Common myeloid progenitor, CD34-positive (primary cell): ENCODE data around the gene CCSER1.

Source experiments
- CTCF ChIA-PET: fragments of 350-600 bp; sonication (Branson Sonifier 250); formaldehyde crosslinking; loops from one replicate; lab custom pipeline; 2021; ENCODE audit warnings: antibody characterized with exemption; lab: Charles Lee
- POLR2A ChIA-PET: fragments of 350-600 bp; sonication (Branson Sonifier 250); formaldehyde crosslinking; loops from one replicate; lab custom pipeline; 2021; ENCODE audit warnings: antibody characterized with exemption; lab: Charles Lee
- DNase-seq, 3 donors: peaks; one replicate each; pipeline versions ENCODE4 v3.0.0 to v3.0.0-alpha.2; 2013
- H3K27ac ChIP-seq, 2 experiments: 1 replicate in 1 of 2; 2 replicates in 1 of 2; pipeline ENCODE4 v1.7.0; 2013; ENCODE audit warnings: inconsistent platforms in 2 of 2, low read length in 2 of 2, mild to moderate bottlenecking in 2 of 2, low read depth in 1 of 2, moderate library complexity in 1 of 2; ENCODE audit not compliant: severe bottlenecking in 2 of 2, insufficient read depth in 1 of 2, poor library complexity in 1 of 2
- H3K27me3 ChIP-seq, 5 experiments: replicated peaks in 2 of 5; 1 replicate in 3 of 5; 2 replicates in 2 of 5; pipeline versions ENCODE4 v1.6.1 to v1.7.0; 2013; ENCODE audit warnings: low read length in 4 of 5, mild to moderate bottlenecking in 2 of 5, moderate library complexity in 2 of 5, inconsistent platforms in 1 of 5; ENCODE audit not compliant: insufficient read depth in 5 of 5, control insufficient read depth in 4 of 5
- H3K36me3 ChIP-seq, 4 experiments: 1 replicate in 2 of 4; 2 replicates in 2 of 4; pipeline versions ENCODE4 v1.6.1 to v1.7.0; 2013; ENCODE audit warnings: low read length in 3 of 4, control low read depth in 1 of 4, mild to moderate bottlenecking in 1 of 4; ENCODE audit not compliant: control insufficient read depth in 4 of 4, insufficient read depth in 4 of 4
- H3K4me1 ChIP-seq, 4 experiments: 1 replicate in 3 of 4; 2 replicates in 1 of 4; pipeline versions ENCODE4 v1.6.1 to v1.7.1; 2013; ENCODE audit warnings: low read length in 3 of 4, mild to moderate bottlenecking in 3 of 4, control low read depth in 1 of 4, inconsistent platforms in 1 of 4, moderate library complexity in 1 of 4; ENCODE audit not compliant: control insufficient read depth in 4 of 4, insufficient read depth in 4 of 4; ENCODE audit errors: control extremely low read depth in 1 of 4
- H3K4me3 ChIP-seq, 7 experiments: 1 replicate in 4 of 7; 2 replicates in 3 of 7; pipeline versions ENCODE4 v1.5.1 to v1.7.0; 2013; ENCODE audit warnings: mild to moderate bottlenecking in 7 of 7, low read length in 6 of 7, moderate library complexity in 6 of 7, inconsistent platforms in 2 of 7, low read depth in 2 of 7, control low read depth in 1 of 7; ENCODE audit not compliant: insufficient read depth in 4 of 7, control insufficient read depth in 1 of 7; ENCODE audit errors: extremely low read depth in 1 of 7
- H3K9me3 ChIP-seq, 5 experiments: 1 replicate in 4 of 5; 2 replicates in 1 of 5; pipeline versions ENCODE4 v1.6.1 to v1.7.1; 2013; ENCODE audit warnings: low read length in 4 of 5, mild to moderate bottlenecking in 2 of 5, inconsistent platforms in 1 of 5, low read depth in 1 of 5, moderate library complexity in 1 of 5; ENCODE audit not compliant: control insufficient read depth in 4 of 5, insufficient read depth in 2 of 5; ENCODE audit errors: control extremely low read depth in 1 of 5
- WGBS: methylation state at CpG from one replicate; pipeline ENCODE4 v1.1.5; 2013; ENCODE audit not compliant: insufficient coverage; 5-methylcytosine and 5-hydroxymethylcytosine counted together

CCSER1 gene

GRCh38 chr4:91485415-91485814 is 1358.2 kb downstream of the CCSER1 start:
- POLR2A ChIA-PET, result no interaction called here
- Histone ChIP-seq H3K4me3 (no peak overlapping the region), H3K27ac (no peak overlapping the region), H3K27me3 (no peaks in the 10 kb centered on the region), H3K36me3 (no peaks in the 10 kb centered on the region), H3K9me3 (peaks cover 0 to 3% (median 0%) of the 10 kb centered on the region in 5 experiments), H3K4me1 (no peaks in the 10 kb centered on the region)
- CTCF ChIA-PET, result no interaction called here
- no peak for DNase-seq
- 100% methylated on average over 1 of the region's 1 CpG for WGBS

GRCh38 chr4:91488946-91489345 is 1361.8 kb downstream of the CCSER1 start:
- ChIA-PET CTCF (no interaction called here), POLR2A (no interaction called here)
- whole genome bisulfite sequencing, result 100% methylated on average over 1 of the region's 2 CpGs

GRCh38 chr4:91497892-91498291 is 1370.7 kb downstream of the CCSER1 start:
- 96% methylated on average over 3 of the region's 4 CpGs for WGBS
- Histone ChIP-seq H3K9me3 (no peaks in the 10 kb centered on the region), H3K27ac (no peak overlapping the region), H3K4me3 (no peak overlapping the region), H3K4me1 (no peaks in the 10 kb centered on the region), H3K27me3 (no peaks in the 10 kb centered on the region), H3K36me3 (no peaks in the 10 kb centered on the region)
- ChIA-PET CTCF (no interaction called here), POLR2A (no interaction called here)
- DNase-seq, result no peak

More at GRCh38 chr4:91488946-91489345, 1361.8 kb downstream of the CCSER1 start:
- Histone ChIP-seq H3K27me3 (no peaks in the 10 kb centered on the region), H3K36me3 (no peaks in the 10 kb centered on the region), H3K9me3 (no peaks in the 10 kb centered on the region), H3K4me3 (no peak overlapping the region), H3K4me1 (no peaks in the 10 kb centered on the region), H3K27ac (no peak overlapping the region)
- no peak for DNase-seq

DNA sequence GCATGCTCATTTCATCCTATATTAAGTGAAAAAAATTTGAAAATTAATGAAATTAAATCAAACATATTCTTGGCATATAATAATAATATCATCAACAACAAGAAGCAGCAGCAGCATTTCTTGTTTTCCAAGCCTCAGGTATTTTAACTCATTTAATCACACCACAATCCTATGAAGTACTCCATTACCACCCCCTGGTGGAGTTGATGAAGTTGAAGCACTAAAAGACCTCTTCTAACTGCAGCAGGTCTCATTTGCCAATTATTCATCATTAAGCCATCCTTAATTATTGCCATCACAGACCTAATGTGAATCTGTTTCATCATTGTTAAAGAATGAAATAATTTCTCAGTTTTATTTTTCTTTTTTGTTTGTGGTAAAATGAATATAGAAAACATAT is 1375.2 kb downstream of the CCSER1 start:
- Histone ChIP-seq H3K4me3 (no peak overlapping the region), H3K36me3 (no peaks in the 10 kb centered on the region), H3K27me3 (no peaks in the 10 kb centered on the region), H3K4me1 (no peaks in the 10 kb centered on the region), H3K27ac (no peak overlapping the region), H3K9me3 (no peaks in the 10 kb centered on the region)
- POLR2A ChIA-PET, result no interaction called here
- DNase-seq, result no peak
- CTCF ChIA-PET, result no interaction called here

- Histone ChIP-seq H3K36me3 (no peaks in the 10 kb centered on the region), H3K4me3 (no peak overlapping the region), H3K27me3 (no peaks in the 10 kb centered on the region), H3K27ac (no peak overlapping the region), H3K9me3 (peaks cover 0 to 7% (median 0%) of the 10 kb centered on the region in 5 experiments), H3K4me1 (no peaks in the 10 kb centered on the region)
- POLR2A ChIA-PET, result no interaction called here
- DNase-seq, result no peak
- CTCF ChIA-PET, result no interaction called here
Measured at GRCh38 chr4:91513326-91513725, 1386.1 kb downstream of the CCSER1 start.

GRCh38 chr4:91519155-91519554 is 1392.0 kb downstream of the CCSER1 start:
- no peak for DNase-seq
- CTCF ChIA-PET, result no interaction called here

DNA sequence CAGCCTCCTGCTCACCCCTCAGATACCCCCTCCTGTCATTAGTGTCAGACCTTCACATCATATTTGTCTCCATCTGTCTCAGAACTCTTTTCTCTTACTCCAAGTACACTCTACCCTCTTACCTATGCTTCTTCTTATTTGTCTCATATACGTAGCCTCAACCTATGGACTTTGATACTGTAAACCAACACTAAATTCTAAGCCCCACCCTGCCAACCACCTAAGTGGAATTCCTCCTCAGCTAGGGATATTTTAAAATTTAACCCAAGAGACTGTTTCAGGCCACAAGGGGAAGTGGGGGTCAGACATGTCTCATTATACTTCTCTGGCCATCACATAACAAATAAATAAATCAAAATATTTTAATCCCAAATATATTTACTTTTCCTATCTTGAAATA is 1398.4 kb downstream of the CCSER1 start:
- Histone ChIP-seq H3K27ac (no peak overlapping the region), H3K27me3 (no peaks in the 10 kb centered on the region), H3K36me3 (no peaks in the 10 kb centered on the region), H3K4me3 (no peak overlapping the region), H3K9me3 (no peaks in the 10 kb centered on the region), H3K4me1 (no peaks in the 10 kb centered on the region)
- POLR2A ChIA-PET, result no interaction called here
- no peak for DNase-seq
- WGBS, result no CpG with 5 or more reads among the region's 1 CpG
- CTCF ChIA-PET, result no interaction called here

More at GRCh38 chr4:91519155-91519554, 1392.0 kb downstream of the CCSER1 start:
- Histone ChIP-seq H3K9me3 (peaks cover 0 to 8% (median 1%) of the 10 kb centered on the region in 5 experiments), H3K27me3 (no peaks in the 10 kb centered on the region), H3K36me3 (no peaks in the 10 kb centered on the region), H3K4me1 (no peaks in the 10 kb centered on the region), H3K27ac (no peak overlapping the region), H3K4me3 (no peak overlapping the region)
- POLR2A ChIA-PET, result no interaction called here
- whole genome bisulfite sequencing, result 97% methylated on average over 6 of the region's 6 CpGs
